Endothelial cell of umbilical vein (primary cell): Measurements from ENCODE around the gene CHST11. TPM values are rescaled to one million over a fixed set of nuclear protein-coding genes. Genes with fewer than 3 reads are reported as not detected.

ENCODE experiments used
- BruUV-seq: library from RNA; stranded (reverse); fragments of 400-500 nt; replicated peaks from 2 replicates; lab custom pipeline; 2021; lab: Mats Ljungman, UMichigan
- CTCF ChIA-PET: fragments of 300-600, 350-600 bp; sonication (Branson Sonifier 250); formaldehyde crosslinking; loops from one replicate; lab custom pipeline; 2021; ENCODE audit warnings: antibody characterized with exemption, inconsistent platforms; lab: Charles Lee
- POLR2A ChIA-PET: fragments of 300-600, 350-600 bp; sonication (Branson Sonifier 250); formaldehyde crosslinking; loops from one replicate; lab custom pipeline; 2021; ENCODE audit warnings: antibody characterized with exemption, inconsistent platforms; lab: Charles Lee
- DNase-seq: peaks from one replicate; pipeline ENCODE4 v3.0.0-alpha.2; 2011; ENCODE audit warnings: low read depth, low spot score
- FAIRE-seq: peaks from 2 replicates; lab custom pipeline; 2011; peaks lifted over from hg19 to GRCh38; lab: Jason Lieb, UNC
- H2AFZ ChIP-seq: 2 replicates; pipeline ENCODE4 v1.6.0; 2012; ENCODE audit warnings: low read depth, low read length, control low read depth, inconsistent platforms
- H3K27ac ChIP-seq: 2 replicates; pipeline ENCODE4 v1.5.1; 2011; ENCODE audit warnings: low read depth, mild to moderate bottlenecking, control low read depth, low read length, moderate library complexity; ENCODE audit not compliant: insufficient read depth
- H3K27me3 ChIP-seq, 2 experiments: 2 replicates each; pipeline versions ENCODE4 v1.6.0 to v1.6.1; 2011; ENCODE audit warnings: low read length in 2 of 2, mixed read lengths in 1 of 2; ENCODE audit not compliant: control insufficient read depth in 2 of 2, insufficient read depth in 2 of 2
- H3K36me3 ChIP-seq, 2 experiments: 2 replicates in 1 of 2; 3 replicates in 1 of 2; pipeline ENCODE4 v1.5.1; 2011; ENCODE audit warnings: low read length in 2 of 2, mild to moderate bottlenecking in 1 of 2, moderate library complexity in 1 of 2; ENCODE audit not compliant: control insufficient read depth in 2 of 2, insufficient read depth in 2 of 2; ENCODE audit errors: extremely low read depth in 1 of 2
- H3K4me1 ChIP-seq: 3 replicates; pipeline ENCODE4 v1.5.1; 2011; ENCODE audit warnings: mild to moderate bottlenecking, low read length; ENCODE audit not compliant: control insufficient read depth, insufficient read depth; ENCODE audit errors: extremely low read depth
- H3K4me2 ChIP-seq: 2 replicates; pipeline ENCODE4 v1.6.1; 2011; ENCODE audit warnings: low read length, control low read depth, mixed read lengths; ENCODE audit not compliant: insufficient read depth
- H3K4me3 ChIP-seq, 3 experiments: fragments of 200-600 bp in 1 of 3; sonication (generic), shearing (Covaris generic) in 1 of 3; replicated peaks in 1 of 3; 2 replicates each; pipeline ENCODE4 v1.5.1; 2011 to 2016; ENCODE audit warnings: control low read depth in 3 of 3, low read length in 3 of 3, mild to moderate bottlenecking in 2 of 3, inconsistent platforms in 1 of 3, low read depth in 1 of 3, moderate library complexity in 1 of 3; ENCODE audit not compliant: insufficient read depth in 1 of 3
- H3K79me2 ChIP-seq: 2 replicates; pipeline ENCODE4 v1.6.0; 2012; ENCODE audit warnings: low read length, inconsistent platforms; ENCODE audit not compliant: control insufficient read depth, insufficient read depth
- H3K9ac ChIP-seq: replicated peaks from 2 replicates; pipeline ENCODE3; 2011; ENCODE audit warnings: low read length, control low read depth; ENCODE audit not compliant: insufficient read depth; ENCODE audit errors: extremely low read depth
- H3K9me1 ChIP-seq: replicated peaks from 3 replicates; pipeline ENCODE4 v1.6.0; 2011; ENCODE audit warnings: mild to moderate bottlenecking, low read length; ENCODE audit not compliant: control insufficient read depth, insufficient read depth; ENCODE audit errors: extremely low read depth
- H3K9me3 ChIP-seq: replicated peaks from 2 replicates; pipeline ENCODE4 v1.5.1; 2012; ENCODE audit warnings: low read length, inconsistent platforms; ENCODE audit not compliant: control insufficient read depth, insufficient read depth
- H4K20me1 ChIP-seq: replicated peaks from 2 replicates; pipeline ENCODE3; 2011; ENCODE audit warnings: mild to moderate bottlenecking, low read length; ENCODE audit not compliant: control insufficient read depth, insufficient read depth; ENCODE audit errors: extremely low read depth
- CTCF ChIP-seq, 2 donors: IDR thresholded peaks; 1 replicate in 1 of 2; 2 replicates in 1 of 2; pipeline ENCODE4 v1.5.1; 2011; ENCODE audit warnings: low read length in 2 of 2, mild to moderate bottlenecking in 2 of 2, moderate library complexity in 2 of 2, control low read depth in 1 of 2, inconsistent platforms in 1 of 2, low read depth in 1 of 2; ENCODE audit not compliant: insufficient read depth in 1 of 2; ENCODE audit errors: extremely low read depth in 1 of 2
- EZH2 ChIP-seq: IDR thresholded peaks from 2 replicates; pipeline ENCODE4 v1.6.1; 2012; ENCODE audit warnings: borderline replicate concordance, low read depth, mild to moderate bottlenecking, moderate library complexity, low read length, inconsistent platforms; ENCODE audit not compliant: severe bottlenecking
- FOS ChIP-seq: IDR thresholded peaks from 2 replicates; pipeline ENCODE4 v1.6.1; 2011; ENCODE audit warnings: mild to moderate bottlenecking, low read length, moderate library complexity, borderline replicate concordance; ENCODE audit not compliant: insufficient read depth
- GATA2 ChIP-seq: IDR thresholded peaks from 2 replicates; pipeline ENCODE4 v1.7.0; 2011; ENCODE audit warnings: low read depth, mild to moderate bottlenecking, moderate library complexity, mixed read lengths, low read length; ENCODE audit not compliant: insufficient read length, insufficient read depth
- JUN ChIP-seq: IDR thresholded peaks from 2 replicates; pipeline ENCODE4 v1.6.1; 2011; ENCODE audit warnings: borderline replicate concordance, low read depth; ENCODE audit not compliant: insufficient read length, insufficient read depth
- MYC ChIP-seq: IDR thresholded peaks from one replicate; pipeline ENCODE4 v1.6.1; 2011; ENCODE audit warnings: mild to moderate bottlenecking, low read depth, low read length
- POLR2A ChIP-seq: IDR thresholded peaks from 2 replicates; pipeline ENCODE4 v1.6.1; 2012; ENCODE audit warnings: low read depth, mild to moderate bottlenecking, control low read depth, low read length
- POLR2AphosphoS5 ChIP-seq: IDR thresholded peaks from 2 replicates; pipeline ENCODE4 v1.6.1; 2012; ENCODE audit warnings: low read depth, mild to moderate bottlenecking, control low read depth, low read length, moderate library complexity; ENCODE audit not compliant: insufficient read depth
- dilution Hi-C: fragments of 300-500 bp; cut with MboI; formaldehyde crosslinking; loops from one replicate; pipeline ENCODE4 v1.15.0; 2019; ENCODE audit warnings: low sequenced_read_pairs; ENCODE audit not compliant: extremely low pct_ligation_motif_present
- intact Hi-C: fragments of 100-400 bp; cut with micrococcal nuclease; formaldehyde crosslinking; loops from one replicate; pipeline ENCODE4 v1.10.0; 2022
- polyA plus RNA-seq, 4 experiments: library from polyadenylated mRNA; depleted of rRNA in 3 of 4; stranded (reverse) in 3 of 4; unstranded in 1 of 4; fragments of >200 nt; gene quantifications; 2 replicates each; pipeline versions ENCODE4 v1.2.1 to v1.2.3, GENCODE V29; 2011 to 2012; ENCODE audit warnings: missing spikeins in 1 of 4
- total RNA-seq: library from RNA; stranded (reverse); gene quantifications from 2 replicates; pipeline ENCODE4 v1.2.3, GENCODE V29; 2021
- TF ChIP-seq, protein P1 (sequence below): IDR thresholded peaks from 2 replicates; pipeline ENCODE4 v1.6.1; 2011; ENCODE audit not compliant: insufficient read depth, insufficient read length

Gene CHST11
- total and polyA plus RNA-seq, 2 donors (not counting 3 experiments of a cell fraction or from before 2014, with no cell fraction given): 19.7 to 20.9 TPM

- Histone ChIP-seq H3K9ac (no peak overlapping the region), H3K36me3 (no peaks in the 10 kb centered on the region), H3K9me3 (no peaks in the 10 kb centered on the region), H3K27ac (no peak overlapping the region), H3K79me2 (peaks cover 71% of the 10 kb centered on the region), H2AFZ (no peak overlapping the region), H3K4me2 (no peak overlapping the region), H3K4me1 (peaks cover 4% of the 10 kb centered on the region), H4K20me1 (no peaks in the 10 kb centered on the region), H3K9me1 (no peaks in the 10 kb centered on the region), H3K4me3 (no peak overlapping the region), H3K27me3 (no peaks in the 10 kb centered on the region)
- dilution Hi-C loops (no loop called here), intact Hi-C loops (no loop called here)
- DNase-seq (no peak), FAIRE-seq (no peak)
- no TSS peak for BruUV-seq
- TF ChIP-seq GATA2: no peak
- no peak for TF ChIP-seq CTCF (IDR thresholded peaks at IDR 0.05; ENCODE audit: extremely low read depth in 1 of 2, insufficient read depth in 1 of 2, low read depth in 1 of 2, low read length in 2 of 2)
- TF ChIP-seq JUN: no peak
- no peak for TF ChIP-seq FOS
- no peak for TF ChIP-seq POLR2A
- TF ChIP-seq MYC: no peak
- TF ChIP-seq, protein P1, sequence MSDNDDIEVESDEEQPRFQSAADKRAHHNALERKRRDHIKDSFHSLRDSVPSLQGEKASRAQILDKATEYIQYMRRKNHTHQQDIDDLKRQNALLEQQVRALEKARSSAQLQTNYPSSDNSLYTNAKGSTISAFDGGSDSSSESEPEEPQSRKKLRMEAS: no peak
- no peak for TF ChIP-seq POLR2AphosphoS5
- TF ChIP-seq EZH2: no peak
- CTCF ChIA-PET: no interaction called here
- POLR2A ChIA-PET: no interaction called here
These were observed 12.3 kb downstream of the CHST11 start for GRCh38 chr12:104469066-104469465.
